Fibroblast of upper back skin (primary cell): Measurements from ENCODE around the gene ADARB2.
"Not testable (repeated sequence)": the region's sequence is repeated elsewhere in the genome, so short reads cannot be mapped to it uniquely, and the experiment has no call there.

Experiments used
- DNase-seq: peaks from one replicate; pipeline ENCODE4 v3.0.0-alpha.2; 2013

Gene ADARB2

DNA sequence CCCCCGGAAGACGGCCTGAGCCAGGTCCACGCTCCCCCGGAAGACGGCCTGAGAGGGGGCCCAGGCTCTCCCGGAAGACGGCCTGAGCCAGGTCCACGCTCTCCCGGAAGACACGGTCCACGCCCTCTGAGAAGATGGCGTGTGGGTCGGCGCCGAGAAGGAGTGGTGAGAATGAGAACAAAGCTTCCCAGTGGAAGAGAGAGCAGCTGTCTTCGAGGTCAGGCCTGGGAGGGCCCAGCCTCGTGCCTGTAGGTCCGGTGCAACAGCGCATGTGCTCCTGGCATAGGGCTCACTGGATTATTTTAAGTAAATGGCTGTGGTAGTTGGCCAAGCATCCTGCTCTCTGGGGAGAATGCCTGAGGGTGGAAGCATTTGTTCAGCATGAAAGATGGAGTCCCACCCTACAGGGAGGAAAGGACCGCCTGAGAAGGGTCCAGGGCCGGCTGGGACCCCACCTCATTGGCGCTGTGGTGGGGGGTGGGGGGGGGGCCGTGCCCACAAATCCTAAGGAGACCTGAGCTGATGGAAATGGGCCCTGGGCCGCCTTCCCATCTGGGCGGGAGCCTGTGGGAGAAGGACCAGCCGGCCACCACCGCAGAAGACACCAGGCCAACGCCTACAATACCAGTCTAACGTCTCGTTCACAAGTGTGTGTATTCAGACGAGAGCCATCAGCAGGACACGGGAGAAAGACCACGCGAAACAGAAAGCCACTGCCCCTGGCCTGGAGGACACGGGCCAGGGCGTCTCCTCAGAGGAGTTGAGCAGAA lies 471.1 kb downstream of the ADARB2 start:
- no peak for DNase-seq

DNA sequence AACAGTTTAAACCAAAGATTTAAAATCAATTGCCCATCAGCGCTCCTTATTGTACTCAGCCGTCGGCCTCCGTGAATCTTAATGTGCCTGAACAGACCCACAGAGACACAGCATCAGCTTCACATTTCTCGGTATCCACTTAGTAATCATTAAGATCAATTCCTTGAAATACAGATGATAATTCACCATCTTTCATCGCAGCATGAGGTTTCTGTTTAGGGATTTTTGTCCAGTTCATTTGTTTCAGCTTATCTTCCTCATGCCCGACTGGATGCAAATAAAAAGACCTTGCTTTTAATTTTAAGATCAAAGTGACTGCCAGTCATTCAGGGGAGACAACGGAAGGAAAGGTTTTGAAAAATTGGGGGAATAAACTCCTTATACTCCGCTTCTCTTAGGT lies 473.3 kb downstream of the ADARB2 start:
- DNase-seq: no peak

GRCh38 chr10:1257274-1257673 lies 480.1 kb downstream of the ADARB2 start:
- no peak for DNase-seq

DNA sequence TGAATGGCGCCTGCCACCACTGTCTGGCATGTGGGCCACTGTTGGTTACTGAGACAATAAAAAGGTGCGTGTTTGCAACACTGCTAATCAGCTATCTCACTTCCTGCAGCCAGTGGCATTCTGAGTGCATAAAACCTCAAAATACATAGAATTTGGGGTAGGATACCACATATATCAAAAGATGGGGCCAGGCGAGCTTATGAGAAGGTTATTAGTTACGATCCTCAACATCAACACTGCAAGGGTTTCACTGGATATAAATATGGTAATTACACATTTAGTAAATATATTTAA lies 480.9 kb downstream of the ADARB2 start:
- no peak for DNase-seq

- DNase-seq: no peak
Observed at GRCh38 chr10:1255600-1256431, 481.5 kb downstream of the ADARB2 start.

DNA sequence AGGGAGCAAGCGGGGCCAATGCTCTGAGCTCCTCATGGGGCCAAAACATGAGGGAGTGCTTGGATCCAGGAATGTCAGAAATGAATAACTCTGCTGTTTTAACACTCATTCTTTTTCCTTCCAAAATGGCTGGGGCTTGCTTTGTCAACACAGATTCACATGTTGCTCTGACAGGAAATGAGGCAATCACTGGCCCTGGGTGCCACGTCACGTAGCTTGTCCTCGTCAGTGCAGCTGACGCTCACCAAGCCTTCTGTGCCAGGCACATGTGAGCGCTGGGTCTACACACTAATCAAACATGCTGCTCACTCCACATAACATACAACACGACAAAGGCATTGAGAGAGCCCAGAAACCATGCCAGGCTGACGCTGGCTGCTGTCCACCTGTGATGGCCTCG lies 482.2 kb downstream of the ADARB2 start:
- no peak for DNase-seq

GRCh38 chr10:1253523-1254353 lies 483.6 kb downstream of the ADARB2 start:
- no peak for DNase-seq

GRCh38 chr10:1251769-1252168 lies 485.6 kb downstream of the ADARB2 start:
- DNase-seq: no peak

DNA sequence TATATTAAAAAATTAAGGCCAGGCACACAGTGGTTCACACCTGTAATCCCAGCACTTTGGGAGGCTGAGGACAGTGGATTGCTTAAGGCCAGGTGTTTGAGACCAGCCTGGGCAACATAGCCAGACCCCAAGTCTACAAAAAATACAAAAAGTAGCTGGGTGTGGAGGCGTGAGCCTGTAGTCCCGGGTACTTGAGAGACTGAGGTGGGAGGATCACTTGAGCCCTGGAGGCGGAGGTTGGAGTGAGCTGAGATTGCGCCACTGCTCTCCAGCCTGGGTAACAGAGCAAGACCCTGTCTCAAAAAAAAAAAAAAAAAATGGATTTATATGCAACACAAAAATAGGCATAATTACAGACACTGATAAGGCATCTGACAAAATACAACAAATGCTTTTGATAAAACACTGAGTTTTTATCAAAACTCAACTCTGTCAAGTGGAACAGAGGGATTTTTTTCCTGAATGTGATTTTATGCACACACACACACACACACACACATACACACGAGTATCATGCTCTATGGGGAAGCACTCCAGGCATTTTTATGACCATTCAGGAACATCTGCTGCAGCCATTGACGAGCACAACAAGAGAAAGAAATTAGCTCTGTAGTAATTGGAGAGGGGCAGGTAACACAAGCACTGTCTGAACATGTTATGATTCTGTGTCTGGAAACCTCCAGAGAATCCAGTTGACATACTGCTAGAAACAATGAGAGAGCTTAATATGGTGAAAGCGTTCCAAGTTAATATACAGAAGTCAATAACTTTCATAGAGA lies 488.0 kb downstream of the ADARB2 start:
- no peak for DNase-seq

DNA sequence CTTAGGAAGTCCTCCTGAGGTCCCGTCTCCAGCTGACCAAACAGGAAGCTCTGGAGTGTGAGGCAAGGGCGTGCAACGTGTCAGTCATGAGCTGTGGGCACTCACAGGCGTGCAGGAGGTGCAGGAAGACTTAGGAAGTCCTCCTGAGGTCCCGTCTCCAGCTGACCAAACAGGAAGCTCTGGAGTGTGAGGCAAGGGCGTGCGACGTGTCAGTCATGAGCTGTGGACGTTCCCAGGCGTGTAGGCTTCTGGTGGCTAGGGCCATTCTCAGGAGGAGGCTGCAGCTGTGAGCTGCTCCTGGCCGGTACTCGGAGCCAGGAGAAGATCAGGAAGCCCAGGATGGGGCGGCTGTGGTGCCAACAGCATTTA lies 489.1 kb downstream of the ADARB2 start:
- not testable (repeated sequence) for DNase-seq

GRCh38 chr10:1247598-1248261 lies 489.6 kb downstream of the ADARB2 start:
- DNase-seq: no peak

GRCh38 chr10:1244493-1244892 lies 492.8 kb downstream of the ADARB2 start:
- DNase-seq: no peak

GRCh38 chr10:1243486-1244234 lies 493.7 kb downstream of the ADARB2 start:
- DNase-seq: no peak

DNA sequence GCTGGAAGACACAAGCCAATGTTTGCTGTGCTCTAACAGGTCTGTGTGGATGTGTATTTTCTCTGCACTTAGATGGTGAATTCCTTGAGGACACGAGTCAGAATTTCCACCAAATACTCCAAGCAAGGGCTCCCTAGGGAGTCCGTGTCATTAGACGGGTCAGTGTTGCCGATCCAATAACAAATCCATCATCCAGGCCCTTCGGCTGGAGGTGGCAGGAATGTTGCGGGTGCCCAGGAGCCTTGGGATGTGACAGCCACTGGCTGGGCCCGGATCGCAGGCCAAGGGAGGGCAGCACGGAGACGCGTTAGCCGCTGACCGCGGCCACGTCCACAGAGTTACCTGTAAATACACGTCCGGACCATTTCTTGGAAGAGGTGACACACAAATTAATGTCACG lies 494.4 kb downstream of the ADARB2 start:
- no peak for DNase-seq

- DNase-seq: no peak
Observed at GRCh38 chr10:1241973-1242935, 495.1 kb downstream of the ADARB2 start.

- no peak for DNase-seq
Observed at GRCh38 chr10:1241322-1241890, 495.9 kb downstream of the ADARB2 start.

DNA sequence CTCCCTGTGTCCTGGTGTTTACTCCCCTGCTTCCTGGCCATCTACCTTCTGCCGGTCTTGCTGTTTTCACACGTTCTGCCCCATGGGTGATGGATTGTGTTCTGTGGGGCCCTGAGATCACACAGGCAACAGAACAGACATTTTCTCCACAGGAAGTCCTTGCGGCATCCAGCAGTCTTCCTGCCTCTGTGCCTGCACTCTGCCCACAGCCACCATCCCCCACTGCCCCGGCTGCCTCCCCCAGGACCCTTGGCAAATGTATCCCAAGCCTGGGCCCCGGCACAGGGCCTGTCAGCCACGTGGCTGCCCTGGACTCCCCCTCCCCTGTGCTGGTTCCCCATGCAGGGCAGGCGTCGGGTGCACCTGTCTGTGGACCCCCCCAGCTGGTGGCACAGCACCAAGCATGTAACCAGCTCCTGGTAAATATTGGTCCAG lies 497.0 kb downstream of the ADARB2 start:
- no peak for DNase-seq

- DNase-seq: no peak
Observed at GRCh38 chr10:1233031-1233430, 504.3 kb downstream of the ADARB2 start.

DNA sequence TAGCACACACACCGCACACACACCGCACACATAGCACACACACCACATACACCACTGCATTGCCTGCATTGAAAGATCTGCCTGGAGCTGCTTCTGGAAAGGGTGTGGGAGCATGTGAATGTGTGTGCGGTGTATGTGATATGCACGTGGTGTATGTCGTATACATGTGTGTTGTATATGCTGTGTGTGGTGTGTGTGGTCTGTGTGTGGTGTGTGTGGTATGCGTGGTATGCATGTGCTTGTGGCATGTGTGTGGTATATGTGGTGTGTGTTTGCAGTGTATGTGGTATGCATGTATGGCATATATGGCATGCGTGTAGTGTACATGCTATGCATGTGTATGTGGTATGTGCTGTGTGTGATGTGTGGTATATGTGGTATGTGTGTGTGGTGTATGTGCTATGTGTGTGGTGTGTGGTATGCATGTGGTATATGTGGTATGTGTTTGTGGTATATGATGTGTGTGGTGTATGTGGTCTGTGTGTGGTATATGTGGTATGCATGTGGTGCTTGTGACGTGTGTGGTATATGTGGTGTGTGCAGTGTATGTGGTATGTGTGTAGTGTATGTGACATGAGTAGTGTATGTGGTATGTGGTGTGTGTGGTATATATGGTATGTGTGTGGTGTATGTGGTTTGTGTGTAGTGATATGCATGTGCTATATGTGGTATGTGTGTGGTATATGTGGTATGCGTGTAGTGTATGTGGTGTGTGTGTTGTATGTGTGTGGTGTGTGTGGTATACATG lies 505.0 kb downstream of the ADARB2 start:
- no peak for DNase-seq
